Measurements from ENCODE around the gene CERS1.
"Not testable (repeated sequence)": the region's sequence is repeated elsewhere in the genome, so short reads cannot be mapped to it uniquely, and the experiment has no call there.

CERS1 gene

DNA sequence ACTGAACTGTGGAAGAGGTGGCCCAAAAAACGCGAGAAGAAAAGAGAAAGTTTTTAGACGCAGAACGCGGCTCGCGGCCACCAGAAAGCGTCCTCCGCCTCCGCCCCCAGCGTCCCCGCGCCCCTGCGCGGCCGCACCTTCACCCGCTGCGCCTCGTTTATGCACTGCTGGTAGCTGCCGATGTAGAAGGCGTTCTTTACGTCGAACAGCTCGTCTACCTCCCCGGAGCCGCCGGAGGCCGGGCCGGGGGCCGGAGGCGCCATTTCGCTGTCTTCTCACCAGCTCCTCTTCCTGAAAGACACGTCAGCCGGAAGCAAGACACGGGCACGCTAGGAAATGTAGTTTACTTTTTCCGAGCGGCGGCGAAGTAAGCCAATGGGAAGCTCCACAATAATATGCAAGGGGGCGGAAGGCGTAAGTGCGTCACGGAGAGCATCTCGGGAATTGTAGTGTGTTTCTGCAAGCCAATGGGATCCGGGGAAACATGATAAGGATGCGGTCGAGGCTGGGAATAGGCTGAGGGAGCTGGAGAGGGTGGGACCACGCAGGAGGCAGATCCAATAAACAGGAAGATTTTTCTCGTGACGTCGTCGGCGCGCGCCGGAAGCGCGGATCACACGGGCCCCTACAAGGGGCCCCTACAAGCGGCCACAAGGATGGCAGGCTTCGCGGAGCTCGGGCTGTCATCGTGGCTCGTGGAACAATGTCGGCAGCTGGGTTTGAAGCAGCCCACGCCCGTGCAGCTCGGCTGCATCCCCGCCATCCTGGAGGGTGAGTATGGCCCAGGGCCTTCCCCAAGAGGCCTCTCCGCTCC is 23.3 kb upstream of the CERS1 start, which contains the start of the genes COPE and DDX49:
TSS of gene COPE (minus strand) at position 302 of the 814 bp plus-strand sequence. CDS start at position 263, 39 bp downstream.
TSS of gene DDX49 (plus strand) at position 630 of the 814 bp plus-strand sequence. CDS start at position 657, 27 bp downstream.
- DNase-seq (ENCODE audit: low read depth in 3 of 3): peak; percentile 97

DNA sequence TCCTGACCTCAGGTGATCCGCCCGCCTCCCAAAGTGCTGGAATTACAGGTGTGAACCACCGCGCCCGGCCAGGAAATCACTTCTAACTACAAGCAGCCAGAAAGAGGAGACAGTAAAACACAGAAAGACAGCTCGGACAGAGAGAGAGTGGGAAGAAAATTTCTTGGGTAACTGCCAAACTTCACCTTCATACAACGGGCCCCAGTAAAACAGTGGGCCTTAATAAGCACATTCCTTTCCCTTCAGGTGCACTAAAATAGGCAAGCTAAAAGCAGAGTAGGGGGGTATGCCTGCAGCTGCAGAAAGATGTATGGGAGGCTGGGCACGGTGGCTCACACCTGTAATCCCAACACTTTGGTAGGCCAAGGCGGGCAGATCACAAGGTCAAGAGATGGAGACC is 21.6 kb upstream of the CERS1 start:
- DNase-seq (ENCODE audit: low read depth in 3 of 3): not testable (repeated sequence)

DNA sequence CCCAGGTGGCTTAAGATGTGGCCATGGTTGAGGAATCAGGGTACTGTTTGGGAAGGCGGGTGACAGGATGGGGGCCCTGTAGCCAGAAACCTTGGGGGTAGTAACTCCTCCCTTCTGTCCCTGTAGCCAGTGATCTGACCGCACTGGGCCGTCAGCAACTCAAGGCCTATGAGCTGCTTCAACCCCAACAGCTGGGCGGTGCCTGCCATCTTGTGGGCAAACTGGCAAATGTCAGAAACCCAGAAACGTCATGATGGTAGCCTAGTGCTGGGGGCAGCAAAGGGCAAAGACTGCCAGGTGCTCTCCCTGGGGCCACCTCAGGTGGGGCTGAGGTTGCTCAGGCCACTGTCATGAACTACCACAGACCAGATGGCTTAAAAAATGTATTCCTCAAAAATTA is 19.7 kb upstream of the CERS1 start:
- DNase-seq (ENCODE audit: low read depth in 3 of 3): no peak

DNA sequence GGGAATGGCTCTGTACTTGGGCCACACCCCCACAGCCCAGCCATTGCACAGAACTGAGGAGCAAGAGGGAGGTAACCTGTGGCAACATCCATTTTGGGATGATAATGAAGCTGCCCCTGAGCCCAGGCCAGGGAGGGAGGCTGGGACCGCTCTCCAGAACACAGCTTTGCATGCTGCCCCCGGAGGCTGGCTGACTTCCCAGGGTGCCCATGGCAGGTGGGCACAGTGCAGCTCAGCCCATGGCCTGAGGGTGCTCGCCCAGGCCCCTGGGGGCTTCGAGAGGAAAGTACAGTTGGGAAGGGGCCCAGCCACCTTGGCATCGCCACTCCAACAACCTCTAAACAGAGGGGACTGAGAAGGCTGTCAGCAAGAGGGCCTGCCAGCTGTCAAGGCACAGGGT is 17.5 kb upstream of the CERS1 start:
- no peak for DNase-seq (ENCODE audit: low read depth in 3 of 3)

DNA sequence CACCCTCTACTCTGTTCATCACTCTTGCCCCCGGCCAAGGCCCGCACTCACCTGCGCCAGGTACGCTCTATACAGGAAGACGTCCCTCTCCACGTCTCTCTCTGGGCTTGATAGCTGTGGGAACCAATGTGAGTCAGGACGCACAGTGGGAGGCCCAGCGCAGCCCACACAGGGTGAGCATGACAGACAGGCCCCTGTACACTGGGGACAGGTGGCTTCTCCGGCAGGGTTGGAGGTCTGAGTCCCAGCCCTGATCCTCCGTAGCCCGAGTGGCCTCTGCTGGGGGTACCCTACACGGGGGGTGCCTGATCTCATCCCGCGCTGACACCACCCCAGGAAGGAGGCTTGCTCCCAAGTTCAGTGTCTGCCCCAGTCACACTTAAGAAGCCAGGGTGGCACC is 17.0 kb upstream of the CERS1 start:
- DNase-seq (ENCODE audit: low read depth in 3 of 3): no peak

DNA sequence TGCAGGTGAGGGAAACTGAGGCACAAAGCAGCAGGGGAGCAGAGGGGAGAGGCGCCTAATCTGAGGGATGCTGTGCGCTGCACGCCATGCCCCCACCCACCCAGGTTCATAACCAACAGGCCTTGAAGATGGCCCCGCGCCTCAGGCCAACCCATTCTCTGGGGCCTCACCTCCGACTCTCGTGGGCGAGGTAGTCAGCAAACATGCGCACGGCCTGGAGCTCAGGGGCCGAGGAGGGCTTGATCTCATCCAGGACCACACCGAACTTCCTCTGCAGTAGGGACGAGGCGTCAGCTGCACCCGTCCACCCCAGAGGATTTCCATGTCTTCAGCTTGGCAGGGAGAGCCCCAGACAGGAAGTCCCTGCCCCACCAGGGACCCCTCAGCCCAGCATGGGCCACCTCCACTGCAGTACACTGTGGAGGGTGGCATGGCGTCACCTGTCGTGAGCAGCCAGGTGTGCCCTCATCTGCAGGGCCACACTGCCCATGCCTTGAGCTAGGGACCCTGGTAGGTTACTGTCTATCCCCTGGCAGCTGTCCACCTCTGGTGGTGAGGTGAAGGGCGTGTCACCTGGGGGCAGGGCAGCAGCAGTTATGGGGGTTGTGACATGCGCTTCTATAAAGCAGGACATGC is 15.0 kb upstream of the CERS1 start:
- DNase-seq (ENCODE audit: low read depth in 3 of 3): no peak

DNA sequence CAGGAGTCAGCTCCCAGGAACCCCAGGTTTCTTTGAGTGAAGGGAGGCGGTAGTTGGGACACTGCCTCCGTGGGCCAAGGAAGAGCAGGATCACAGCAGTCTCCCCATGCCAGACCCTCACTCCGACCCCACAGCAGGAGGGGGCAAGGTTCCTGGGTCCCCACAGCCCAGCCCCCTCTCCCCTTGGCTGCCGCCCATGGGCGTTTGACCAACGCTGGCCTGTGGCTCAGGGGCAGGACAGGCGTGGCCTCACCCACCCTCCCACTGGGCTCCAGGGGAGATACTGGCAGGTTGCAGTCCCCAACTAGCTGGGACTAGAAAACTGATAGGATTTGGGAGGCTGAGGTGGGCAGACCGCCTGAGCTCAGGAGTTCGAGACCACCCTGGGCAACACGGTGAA is 14.1 kb upstream of the CERS1 start:
- no peak for DNase-seq (ENCODE audit: low read depth in 3 of 3)

DNA sequence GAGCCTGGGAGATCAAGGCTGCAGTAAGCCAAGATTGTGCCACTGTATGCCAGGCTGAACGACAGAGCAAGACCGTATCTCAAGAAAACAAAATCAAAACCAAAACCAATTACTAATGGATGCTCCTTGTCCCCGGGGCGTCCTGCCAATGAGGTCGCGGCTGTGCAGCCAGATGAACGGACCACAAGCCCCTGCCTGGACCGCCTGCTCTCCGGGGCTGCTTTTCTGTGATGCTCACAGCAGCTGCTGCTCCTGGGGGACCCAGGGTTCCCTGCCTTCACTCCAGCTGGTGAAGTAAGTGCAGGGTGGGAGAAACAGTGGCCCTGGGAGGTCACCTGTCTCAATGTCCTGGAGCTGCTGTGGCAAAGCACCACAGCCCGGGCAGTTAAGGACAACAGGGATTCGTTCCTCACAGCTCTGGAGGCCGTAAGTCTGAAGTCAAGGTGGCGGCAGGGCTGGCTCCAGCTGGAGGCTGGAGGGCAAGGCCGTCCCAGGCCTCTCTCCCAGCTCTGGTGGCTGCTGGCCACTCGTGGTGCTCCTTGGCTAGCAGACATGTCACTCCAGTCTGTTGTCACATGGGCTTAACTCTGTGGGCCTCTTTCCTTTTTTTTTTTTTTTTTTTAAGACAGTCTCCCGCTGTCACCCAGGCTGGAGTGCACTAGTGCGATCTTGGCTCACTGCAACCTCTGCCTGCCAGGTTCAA is 13.1 kb upstream of the CERS1 start:
- no peak for DNase-seq (ENCODE audit: low read depth in 3 of 3)

DNA sequence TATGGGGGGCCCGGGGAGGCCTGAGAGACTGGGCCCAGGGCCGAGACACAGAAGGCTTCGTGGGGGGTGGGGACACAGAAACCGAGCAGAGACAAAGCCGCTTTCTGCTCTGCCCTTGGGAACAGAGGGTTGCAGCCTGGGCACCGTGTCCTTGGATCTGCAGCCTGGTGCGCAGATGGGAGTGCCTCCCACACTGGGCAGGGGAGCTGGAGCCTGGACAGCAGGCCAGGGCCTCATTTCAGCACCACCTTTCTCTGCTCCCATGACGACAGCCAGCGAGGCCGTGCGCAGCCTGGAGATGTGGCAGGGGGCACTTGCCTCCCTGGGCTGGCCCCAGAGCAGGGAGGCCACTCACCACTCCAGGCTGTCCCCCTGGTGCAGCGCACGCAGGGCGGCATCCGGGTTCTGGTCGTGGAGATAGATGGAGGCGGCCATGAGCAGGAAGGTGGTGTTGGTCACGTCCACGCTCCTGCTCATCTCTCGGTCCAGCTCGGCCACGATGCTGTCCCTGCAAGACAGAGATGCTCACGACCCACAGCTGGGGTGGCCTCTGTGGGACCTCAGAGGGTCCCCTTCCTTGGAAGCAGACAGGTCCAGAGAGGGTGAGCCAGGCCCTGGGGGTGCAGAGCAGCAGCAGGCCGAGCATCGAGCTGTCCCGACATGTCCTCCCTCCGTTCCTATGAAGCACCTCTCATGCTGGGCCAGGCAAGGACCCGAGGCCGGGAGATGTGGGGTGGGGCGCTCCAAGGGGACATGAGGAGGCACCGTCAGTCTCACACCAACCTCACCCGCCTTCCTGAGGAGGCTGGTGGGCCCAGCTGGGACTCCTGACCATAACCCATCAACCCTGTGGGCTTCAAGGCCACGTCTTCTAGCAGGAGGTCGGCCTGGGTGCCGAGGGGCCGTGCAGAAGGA is 10.9 kb upstream of the CERS1 start:
- no peak for DNase-seq (ENCODE audit: low read depth in 3 of 3)

DNA sequence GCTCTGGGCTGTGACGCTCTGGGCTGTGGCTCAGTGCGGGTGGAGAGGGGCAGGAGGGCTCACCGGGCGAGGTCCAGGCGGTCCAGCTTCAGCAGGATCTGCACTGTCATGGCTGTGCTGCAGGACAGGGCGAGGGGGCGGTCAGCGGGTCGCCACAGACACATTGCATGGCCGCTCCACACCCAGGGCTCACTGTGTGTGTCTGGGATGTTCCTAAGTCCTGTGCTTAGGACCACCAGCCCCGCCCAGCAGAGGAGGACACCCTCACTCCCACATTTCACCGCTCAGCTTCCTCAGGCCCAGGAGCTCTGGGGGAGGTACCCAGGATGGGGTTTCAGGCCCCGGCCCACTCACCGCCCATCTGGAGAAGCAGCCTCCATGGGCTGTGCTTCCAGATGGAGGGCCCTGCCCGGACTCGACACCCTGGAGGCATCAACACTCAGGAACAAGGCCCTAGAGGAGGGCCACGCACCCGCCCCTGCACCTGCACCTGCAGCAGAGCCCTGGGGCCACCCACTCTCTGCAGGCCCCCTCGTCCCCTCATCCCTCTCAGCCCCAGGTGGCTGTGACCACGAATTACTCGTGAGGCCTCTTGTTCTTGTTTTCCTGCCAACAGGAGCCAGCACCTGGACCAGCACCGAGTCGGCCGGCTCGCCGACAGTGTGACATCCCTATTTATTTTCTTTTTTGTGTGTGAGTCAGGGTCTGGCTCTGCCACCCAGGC is 9.7 kb upstream of the CERS1 start:
- DNase-seq (ENCODE audit: low read depth in 3 of 3): no peak

DNA sequence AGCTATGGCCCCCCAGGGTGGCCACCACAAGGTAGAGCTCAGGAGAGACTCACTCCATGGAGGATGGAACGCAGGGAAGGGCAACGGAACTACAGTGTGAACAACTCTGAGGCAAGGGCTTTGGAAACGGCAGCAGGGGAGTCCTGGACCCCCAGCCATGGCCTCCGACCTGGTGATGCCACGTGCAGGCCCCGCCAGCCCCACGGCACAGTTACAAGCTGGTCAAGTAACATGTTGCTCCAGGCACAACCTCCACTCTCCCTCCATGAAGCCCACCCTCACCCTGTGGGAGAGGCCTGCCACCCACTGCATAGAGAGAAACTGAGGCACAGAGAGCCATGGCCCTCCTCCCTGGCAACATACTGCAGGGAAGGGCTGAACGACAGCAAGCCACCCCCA is 9.1 kb upstream of the CERS1 start:
- no peak for DNase-seq (ENCODE audit: low read depth in 3 of 3)

DNA sequence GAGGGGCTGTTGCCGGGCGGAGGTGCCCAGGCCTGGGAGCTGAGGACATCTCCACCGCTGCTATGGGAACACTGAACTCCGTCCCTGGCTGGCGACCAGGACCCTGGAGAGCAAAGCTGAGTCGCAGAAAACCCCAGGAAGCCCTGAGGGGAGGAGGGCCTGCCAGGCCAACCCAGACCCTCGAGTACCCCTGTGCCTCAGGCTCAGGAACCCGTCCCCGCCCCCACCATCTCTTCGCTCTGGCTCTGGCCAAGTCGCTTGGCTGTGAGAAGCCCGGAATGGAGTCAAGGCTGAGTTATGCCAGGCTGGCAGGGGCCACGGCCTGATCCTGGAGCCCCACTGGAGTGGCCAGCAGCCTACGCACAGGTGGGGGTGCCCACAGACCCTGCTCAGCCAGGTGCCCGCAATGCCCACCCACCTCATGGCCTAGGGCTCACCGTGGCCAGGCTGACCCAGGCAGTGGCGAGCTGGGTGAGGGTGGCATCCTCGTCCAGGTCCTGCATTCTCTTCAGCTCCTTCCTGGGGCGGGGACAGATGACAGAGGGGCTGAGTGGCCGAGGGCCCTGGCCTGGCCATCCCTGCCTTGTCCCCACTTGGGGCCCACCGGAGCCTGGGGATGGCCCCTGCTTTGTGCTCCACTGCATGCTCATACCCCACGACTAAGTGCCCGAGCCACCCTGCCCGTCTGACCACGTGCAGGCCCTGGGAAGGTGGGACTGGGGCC is 8.5 kb upstream of the CERS1 start:
- no peak for DNase-seq (ENCODE audit: low read depth in 3 of 3)

DNA sequence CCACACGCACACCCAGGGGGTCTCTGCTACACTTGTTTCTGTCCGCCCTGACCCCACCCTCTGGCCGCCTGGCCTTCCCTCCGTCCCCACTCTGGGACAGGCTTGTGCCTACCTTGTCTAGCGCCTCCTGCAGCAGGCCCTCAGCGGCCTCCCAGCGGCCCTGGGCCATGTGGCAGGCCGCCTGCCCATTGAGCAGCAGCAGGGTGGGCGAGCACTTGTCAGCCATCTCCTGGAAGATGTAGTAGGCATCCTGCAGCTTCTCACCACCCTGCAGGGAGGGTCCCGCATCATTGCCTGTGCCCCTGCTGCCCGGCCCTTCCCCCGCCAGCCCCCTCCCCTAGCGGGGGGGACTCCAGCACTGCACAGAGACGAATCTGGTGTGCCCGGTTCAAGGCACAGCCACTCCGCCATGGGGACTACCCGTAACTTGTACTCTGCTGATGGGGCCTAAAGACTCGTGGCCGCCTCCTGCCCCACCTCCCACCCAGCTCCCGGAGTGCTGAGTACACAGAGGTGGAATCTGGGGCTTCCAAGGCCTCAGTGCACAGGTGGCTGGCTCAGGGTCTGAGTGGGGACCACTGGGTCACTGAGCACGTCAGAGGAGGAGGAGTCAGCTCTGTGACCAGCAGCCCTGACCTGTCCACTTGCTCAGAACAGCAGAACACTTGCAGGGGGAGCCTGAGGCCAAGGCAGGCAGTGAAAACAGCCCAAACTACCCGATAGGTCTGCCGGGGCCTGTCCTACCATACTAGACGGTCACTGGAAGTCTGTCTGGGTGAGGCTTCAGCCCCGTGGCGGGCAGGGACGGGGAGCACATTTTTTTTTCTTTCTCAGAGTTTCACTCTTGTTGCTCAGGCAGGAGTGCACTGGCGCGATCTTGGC is 7.4 kb upstream of the CERS1 start:
- DNase-seq (ENCODE audit: low read depth in 3 of 3): no peak

DNA sequence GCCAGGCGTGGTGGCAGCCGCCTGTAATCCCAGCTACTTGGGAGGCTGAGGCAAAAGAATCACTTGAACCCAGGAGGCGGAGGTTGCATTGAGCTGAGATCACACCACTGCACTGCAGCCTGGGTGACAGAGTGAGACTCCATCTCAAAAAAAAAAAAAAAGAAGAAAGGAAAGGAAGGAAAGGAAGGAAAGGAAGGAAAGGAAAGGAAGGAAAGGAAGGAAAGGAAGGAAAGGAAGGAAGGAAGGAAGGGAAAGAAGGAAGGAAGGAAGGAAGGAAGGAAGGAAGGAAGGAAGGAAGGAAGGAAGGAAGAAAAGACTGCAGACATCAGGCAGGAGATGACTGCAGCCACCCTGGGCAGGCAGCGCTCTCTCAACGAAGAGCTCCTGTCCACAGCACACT is 6.6 kb upstream of the CERS1 start:
- DNase-seq (ENCODE audit: low read depth in 3 of 3): not testable (repeated sequence)

DNA sequence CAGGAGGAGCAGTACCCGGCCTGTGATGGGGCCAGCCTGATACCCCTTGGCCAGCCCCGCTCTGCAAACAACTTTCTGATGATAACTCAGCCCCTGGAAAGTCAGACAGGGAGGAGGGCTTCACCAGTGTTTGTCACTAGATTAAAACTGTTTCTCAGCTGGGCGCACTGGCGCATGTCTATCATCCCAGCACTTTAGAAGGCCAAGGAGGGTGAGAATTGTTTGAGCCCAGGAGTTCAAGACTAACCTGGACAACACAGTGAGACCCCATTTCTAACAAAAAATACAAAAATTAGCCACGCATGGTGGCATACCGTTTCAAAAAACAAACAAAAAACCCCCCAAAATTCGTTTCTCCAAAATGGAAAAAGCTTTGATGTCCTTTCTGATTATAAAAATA is 5.5 kb upstream of the CERS1 start:
- no peak for DNase-seq (ENCODE audit: low read depth in 3 of 3)

DNA sequence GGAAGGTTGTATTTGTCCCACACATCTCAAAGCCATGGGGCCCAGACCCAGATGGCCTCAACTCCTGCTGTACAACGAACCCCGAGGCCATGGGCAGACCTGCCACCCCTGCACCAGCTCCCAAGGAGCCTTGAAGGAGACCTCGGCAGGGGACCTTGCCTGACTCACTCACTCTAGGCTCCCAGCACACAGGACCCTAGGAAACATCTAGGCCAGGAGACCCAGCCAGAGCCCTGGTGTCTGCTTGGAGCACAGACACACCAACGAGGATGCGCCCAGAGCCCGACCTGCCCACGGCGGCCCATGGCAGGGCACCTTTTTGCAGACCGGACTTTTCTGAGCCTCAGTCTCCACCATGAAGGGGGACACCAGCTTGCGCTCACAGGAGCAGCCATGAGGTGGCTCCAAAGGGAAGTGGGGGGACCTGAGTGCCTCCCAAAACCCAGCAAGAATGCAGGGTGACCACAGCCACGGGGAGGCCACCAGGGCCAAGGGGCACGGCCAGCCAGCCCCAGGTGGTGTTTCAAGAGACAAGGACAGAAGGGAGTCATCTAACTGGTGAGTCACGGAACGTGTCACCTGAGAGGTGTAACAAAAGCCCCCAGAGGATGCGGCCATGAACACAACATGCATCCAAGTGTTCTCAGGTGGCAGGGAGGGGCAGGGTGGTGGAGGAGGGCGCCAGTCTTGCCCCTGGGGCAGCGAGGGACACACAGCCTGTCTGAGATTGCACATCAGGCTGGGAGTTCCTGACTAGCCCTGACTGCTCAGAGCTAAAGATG is 4.9 kb upstream of the CERS1 start:
- no peak for DNase-seq (ENCODE audit: low read depth in 3 of 3)

DNA sequence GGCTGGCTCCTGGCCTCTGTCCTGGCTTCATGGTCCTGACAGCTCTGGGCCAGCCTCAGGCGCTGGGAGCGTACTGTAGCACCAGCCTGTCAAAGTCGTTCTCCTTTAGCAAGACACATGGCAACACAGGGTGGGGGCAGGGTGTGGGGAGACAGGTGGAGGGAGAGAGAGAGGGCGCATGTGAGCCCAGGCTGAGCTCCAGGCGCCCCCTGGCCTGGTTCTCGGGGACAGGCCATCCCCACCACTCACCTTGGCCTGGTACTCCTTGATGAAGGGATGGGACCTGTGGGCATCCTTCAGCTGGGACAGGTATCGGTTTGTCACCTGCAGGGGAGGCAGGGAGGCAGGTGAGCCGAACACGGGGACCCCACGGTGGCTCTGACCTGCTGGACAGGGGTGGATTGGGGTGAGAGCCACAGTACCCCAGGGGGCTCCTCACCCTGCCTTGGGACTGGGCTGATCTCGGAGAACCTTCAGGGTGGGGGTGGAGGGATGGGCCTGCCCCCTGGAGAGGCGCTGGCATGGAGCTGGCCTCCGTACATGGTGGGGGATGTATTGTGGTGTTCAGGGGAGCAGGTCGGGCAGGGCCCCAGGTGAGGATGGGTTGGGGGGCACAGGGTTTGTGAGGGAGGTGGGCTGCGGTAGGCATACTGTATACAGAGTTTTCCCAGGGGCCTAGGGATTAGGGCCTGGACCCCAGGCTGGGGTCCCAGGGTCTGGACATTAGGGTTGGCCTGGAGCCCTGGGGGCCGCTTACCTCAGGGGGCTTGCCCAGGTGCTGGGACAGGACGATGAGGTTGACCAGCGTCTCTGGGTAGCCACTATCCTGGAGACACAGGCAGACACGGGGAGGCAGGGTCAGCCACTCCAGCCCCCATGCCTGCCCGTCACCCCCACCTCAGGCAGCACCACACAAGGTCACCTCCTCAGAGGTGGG is 3.9 kb upstream of the CERS1 start:
- no peak for DNase-seq (ENCODE audit: low read depth in 3 of 3)
